Measurements from ENCODE around the gene BICC1.

DNA sequence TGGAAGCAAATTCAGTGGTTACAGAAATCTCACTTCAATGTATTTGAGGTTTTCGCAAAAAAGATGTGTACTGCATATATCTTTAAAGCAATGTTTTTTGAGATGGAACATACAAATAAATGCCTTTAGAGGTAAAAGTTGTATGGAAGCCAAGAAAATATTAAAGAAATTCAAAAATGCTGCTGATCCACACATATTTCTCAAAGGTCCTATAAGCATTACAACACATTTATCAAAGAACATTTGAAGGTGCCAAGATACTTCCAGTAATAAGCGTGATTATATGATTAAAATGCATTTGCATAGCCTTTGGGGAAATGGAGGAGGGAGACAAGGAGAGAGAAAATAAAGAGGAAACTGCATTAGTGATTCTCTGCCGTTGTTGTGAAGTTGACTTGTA, 260.1 kb downstream of the BICC1 start:
- TF ChIP-seq, protein P1, sequence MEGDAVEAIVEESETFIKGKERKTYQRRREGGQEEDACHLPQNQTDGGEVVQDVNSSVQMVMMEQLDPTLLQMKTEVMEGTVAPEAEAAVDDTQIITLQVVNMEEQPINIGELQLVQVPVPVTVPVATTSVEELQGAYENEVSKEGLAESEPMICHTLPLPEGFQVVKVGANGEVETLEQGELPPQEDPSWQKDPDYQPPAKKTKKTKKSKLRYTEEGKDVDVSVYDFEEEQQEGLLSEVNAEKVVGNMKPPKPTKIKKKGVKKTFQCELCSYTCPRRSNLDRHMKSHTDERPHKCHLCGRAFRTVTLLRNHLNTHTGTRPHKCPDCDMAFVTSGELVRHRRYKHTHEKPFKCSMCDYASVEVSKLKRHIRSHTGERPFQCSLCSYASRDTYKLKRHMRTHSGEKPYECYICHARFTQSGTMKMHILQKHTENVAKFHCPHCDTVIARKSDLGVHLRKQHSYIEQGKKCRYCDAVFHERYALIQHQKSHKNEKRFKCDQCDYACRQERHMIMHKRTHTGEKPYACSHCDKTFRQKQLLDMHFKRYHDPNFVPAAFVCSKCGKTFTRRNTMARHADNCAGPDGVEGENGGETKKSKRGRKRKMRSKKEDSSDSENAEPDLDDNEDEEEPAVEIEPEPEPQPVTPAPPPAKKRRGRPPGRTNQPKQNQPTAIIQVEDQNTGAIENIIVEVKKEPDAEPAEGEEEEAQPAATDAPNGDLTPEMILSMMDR (IDR thresholded peaks at IDR 0.05), result no peak
- no peak for TF ChIP-seq POLR2A (IDR thresholded peaks at IDR 0.05)
